Kidney (tissue), 14 donors: Measurements from ENCODE around the gene RASGRF2. TPM values are rescaled to one million over a fixed set of nuclear protein-coding genes. Genes with fewer than 3 reads are reported as not detected.

Source experiments
- DNase-seq, 5 donors: peaks; one replicate each; pipeline ENCODE4 v3.0.0-alpha.2; 2013 to 2020
- FAIRE-seq: peaks from 2 replicates; lab custom pipeline; 2012; peaks lifted over from hg19 to GRCh38; lab: Jason Lieb, UNC
- H3K27ac ChIP-seq, 2 donors: one replicate each; pipeline ENCODE4 v1.7.0; 2013; ENCODE audit warnings: low read depth in 2 of 2, low read length in 2 of 2, inconsistent platforms in 1 of 2
- H3K27me3 ChIP-seq: one replicate; pipeline ENCODE4 v1.7.1; 2013; ENCODE audit warnings: low read length, inconsistent platforms; ENCODE audit not compliant: control insufficient read depth, insufficient read depth
- H3K36me3 ChIP-seq, 3 donors: one replicate each; pipeline versions ENCODE4 v1.7.0 to v1.7.1; 2013; ENCODE audit warnings: low read length in 3 of 3, control low read depth in 1 of 3, inconsistent platforms in 1 of 3; ENCODE audit not compliant: insufficient read depth in 3 of 3, control insufficient read depth in 2 of 3
- H3K4me1 ChIP-seq, 3 donors: one replicate each; pipeline versions ENCODE4 v1.7.0 to v1.7.1; 2013; ENCODE audit warnings: low read length in 3 of 3, inconsistent platforms in 1 of 3, low read depth in 1 of 3; ENCODE audit not compliant: control insufficient read depth in 2 of 3, insufficient read depth in 2 of 3
- H3K4me3 ChIP-seq, 3 donors: one replicate each; pipeline versions ENCODE4 v1.7.0 to v1.8.1; 2013; ENCODE audit warnings: low read length in 3 of 3, control low read depth in 1 of 3, inconsistent platforms in 1 of 3
- H3K9ac ChIP-seq, 3 donors: one replicate each; pipeline versions ENCODE4 v1.7.0 to v1.7.1; 2013; ENCODE audit warnings: low read length in 3 of 3, control low read depth in 1 of 3, inconsistent platforms in 1 of 3
- H3K9me3 ChIP-seq, 3 donors: one replicate each; pipeline versions ENCODE4 v1.7.0 to v1.7.1; 2013; ENCODE audit warnings: low read length in 3 of 3, control low read depth in 1 of 3, inconsistent platforms in 1 of 3; ENCODE audit not compliant: control insufficient read depth in 2 of 3, insufficient read depth in 1 of 3
- intact Hi-C: fragments of 100-400 bp; cut with DNase I; formaldehyde crosslinking; loops from one replicate; pipeline ENCODE4 v1.11.1; 2022
- polyA plus RNA-seq: library from polyadenylated mRNA; stranded (reverse); fragments of 350-450 nt; fragmentation: Illumina TruSeq; extraction: RNeasy Lipid Tissue Mini Kit (QIAGEN cat#74804); gene quantifications from one replicate; pipeline ENCODE4 v1.2.3, GENCODE V29; 2014; ENCODE audit warnings: low read depth, low replicate concordance; ENCODE audit not compliant: insufficient read depth
- total RNA-seq: library from RNA; stranded (reverse); fragmentation: NEBNext Ultra II Directional; extraction: Animal tissue kit (Norgen Biotek cat#: 25700); gene quantifications from one replicate; pipeline ENCODE4 v1.2.1, GENCODE V29; 2021
- TF ChIP-seq, protein P1 (sequence below): IDR thresholded peaks from 3 replicates; pipeline ENCODE4 v1.5.1; 2012; ENCODE audit warnings: mild to moderate bottlenecking, moderate library complexity, borderline replicate concordance; ENCODE audit not compliant: insufficient read depth; ENCODE audit errors: extremely low read depth
- donor health status: control.
- donor health status: control.
- donor health status: control.
- donor health status: control.
- donor health status: control.
- donor health status: DM: yes; HTN: yes; CAD: no.
- donor health status: Normal renal cell carcinoma (clear cell type).

RASGRF2 gene
- total and polyA plus RNA-seq, 2 donors from 2014 or later = 4.9 to 14.7 TPM

DNA sequence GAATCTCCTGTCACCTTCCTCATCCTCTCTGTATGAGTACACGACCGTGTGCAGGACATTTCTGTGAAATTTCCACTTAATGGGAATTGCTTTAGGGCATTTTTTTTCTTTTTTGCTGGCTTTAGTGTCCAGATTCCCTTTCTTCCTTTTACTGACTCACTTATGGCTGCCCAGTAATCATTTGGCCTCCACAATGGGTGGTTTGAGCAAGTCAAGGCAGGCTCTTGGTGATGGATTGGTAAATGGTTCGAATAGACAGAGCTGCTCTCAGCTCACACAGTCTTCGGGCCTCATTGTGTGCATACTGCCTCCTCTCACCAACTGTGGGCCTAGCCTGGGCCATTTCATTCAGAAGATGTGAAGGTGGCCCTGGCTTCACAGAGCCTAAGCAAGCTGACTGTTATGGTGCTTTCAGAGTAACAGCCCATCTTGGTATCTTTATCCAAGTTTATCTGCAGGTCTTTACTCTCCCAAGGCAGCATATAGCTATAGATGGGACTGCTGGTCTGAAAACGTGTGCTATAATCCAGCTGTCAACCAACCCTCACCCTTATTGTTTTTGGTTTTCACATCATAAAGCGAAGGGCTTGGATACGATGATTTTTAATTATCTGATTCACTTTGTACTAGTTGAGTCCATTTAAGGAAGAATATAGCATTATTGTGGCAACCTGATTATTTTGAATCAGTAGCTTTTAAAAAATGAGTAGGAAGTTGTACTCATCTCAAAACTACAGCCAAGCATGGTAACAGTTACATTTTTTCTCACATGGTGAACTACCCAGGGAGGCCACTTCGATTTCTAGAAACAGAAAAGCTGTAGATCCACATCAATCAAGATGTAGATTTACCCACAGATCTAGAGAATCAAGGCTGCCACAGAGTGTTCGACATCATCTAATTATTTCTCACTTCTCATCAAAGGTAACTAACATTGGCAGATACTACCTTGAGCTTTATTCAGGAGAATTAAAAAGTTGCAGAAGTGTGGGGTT lies 222.5 kb downstream of the RASGRF2 start:
- H3K27me3 ChIP-seq = no peaks in the 10 kb centered on the region
- FAIRE-seq = no peak
- no peaks in the 10 kb centered on the region for H3K4me1 ChIP-seq
- TF ChIP-seq, protein P1, sequence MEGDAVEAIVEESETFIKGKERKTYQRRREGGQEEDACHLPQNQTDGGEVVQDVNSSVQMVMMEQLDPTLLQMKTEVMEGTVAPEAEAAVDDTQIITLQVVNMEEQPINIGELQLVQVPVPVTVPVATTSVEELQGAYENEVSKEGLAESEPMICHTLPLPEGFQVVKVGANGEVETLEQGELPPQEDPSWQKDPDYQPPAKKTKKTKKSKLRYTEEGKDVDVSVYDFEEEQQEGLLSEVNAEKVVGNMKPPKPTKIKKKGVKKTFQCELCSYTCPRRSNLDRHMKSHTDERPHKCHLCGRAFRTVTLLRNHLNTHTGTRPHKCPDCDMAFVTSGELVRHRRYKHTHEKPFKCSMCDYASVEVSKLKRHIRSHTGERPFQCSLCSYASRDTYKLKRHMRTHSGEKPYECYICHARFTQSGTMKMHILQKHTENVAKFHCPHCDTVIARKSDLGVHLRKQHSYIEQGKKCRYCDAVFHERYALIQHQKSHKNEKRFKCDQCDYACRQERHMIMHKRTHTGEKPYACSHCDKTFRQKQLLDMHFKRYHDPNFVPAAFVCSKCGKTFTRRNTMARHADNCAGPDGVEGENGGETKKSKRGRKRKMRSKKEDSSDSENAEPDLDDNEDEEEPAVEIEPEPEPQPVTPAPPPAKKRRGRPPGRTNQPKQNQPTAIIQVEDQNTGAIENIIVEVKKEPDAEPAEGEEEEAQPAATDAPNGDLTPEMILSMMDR = no peak
- no peak overlapping the region for H3K27ac ChIP-seq
- no peak overlapping the region for H3K9ac ChIP-seq
- no peaks in the 10 kb centered on the region for H3K9me3 ChIP-seq
- DNase-seq = no peak
- no peaks in the 10 kb centered on the region for H3K36me3 ChIP-seq
- intact Hi-C loops = no loop called here
- H3K4me3 ChIP-seq = no peak overlapping the region

DNA sequence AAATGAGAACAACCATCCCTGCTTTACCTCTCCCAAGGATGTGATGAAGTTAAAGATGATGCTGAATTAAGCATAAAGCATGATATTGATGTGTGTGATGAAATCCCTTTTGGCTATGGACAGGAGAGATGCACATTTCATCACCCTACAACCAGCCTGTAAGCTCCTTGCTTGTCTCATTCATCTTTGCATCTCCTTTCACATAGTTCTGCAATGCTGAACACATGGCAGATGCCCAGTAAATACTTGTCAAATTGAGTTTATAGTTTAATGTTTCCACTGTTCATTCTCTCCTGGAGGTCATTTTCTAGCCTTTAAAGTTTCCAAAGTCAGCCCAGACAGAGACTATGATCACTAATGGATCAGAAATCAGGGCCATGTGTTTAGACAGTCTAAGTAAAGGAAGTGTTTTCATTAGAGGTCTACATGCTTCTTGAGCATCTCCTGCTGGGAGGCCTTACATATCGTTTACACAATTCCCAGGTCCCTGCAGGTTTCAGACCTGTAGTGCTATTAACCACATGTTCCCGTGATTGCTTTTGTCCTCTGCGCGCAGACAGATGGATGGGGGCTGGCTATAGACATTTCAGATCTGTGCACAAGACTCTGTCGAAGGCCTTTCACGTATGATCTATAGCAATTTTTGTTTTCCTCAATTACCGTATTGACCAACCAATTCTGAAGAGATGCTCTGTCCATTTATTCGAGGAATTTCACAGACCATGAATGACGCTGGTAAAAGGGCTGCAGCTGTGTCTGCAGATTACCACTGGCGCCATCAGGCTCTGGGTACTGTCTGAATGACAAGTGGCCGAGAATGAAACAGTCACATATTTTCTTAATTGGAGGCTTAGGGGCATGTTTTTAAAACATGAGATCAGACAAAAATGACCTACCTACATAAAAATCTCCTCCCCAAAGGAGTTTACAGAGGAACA lies 223.9 kb downstream of the RASGRF2 start:
- FAIRE-seq = no peak
- TF ChIP-seq, protein P1 = no peak
- H3K36me3 ChIP-seq = no peaks in the 10 kb centered on the region
- no peaks in the 10 kb centered on the region for H3K9me3 ChIP-seq
- H3K9ac ChIP-seq = no peak overlapping the region
- intact Hi-C loops = no loop called here
- no peaks in the 10 kb centered on the region for H3K27me3 ChIP-seq
- H3K4me1 ChIP-seq = no peaks in the 10 kb centered on the region
- DNase-seq = no peak
- no peak overlapping the region for H3K4me3 ChIP-seq
- H3K27ac ChIP-seq = no peak overlapping the region

DNA sequence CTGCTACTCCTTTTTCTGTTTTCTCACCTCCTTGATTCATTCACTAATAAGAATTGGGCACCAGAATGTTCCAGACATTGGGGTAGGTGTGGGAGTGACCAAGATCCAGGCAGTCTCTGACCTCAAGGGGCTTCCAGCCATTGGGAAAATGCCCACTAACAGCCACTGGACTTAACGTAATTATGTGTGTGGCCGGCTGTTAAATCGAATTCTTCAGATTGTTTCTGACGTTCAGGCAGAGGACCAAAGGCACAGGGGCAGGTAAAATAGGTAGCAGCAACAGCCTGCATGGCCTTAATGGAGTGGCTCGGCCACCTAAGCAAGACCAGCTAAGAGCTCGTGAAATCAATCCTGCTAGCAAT lies 224.6 kb downstream of the RASGRF2 start:
- no peak overlapping the region for H3K9ac ChIP-seq
- DNase-seq (no peak), FAIRE-seq (no peak)
- H3K27ac ChIP-seq = no peak overlapping the region
- no peaks in the 10 kb centered on the region for H3K4me1 ChIP-seq
- TF ChIP-seq, protein P1 = no peak
- H3K9me3 ChIP-seq = no peaks in the 10 kb centered on the region
- H3K36me3 ChIP-seq = no peaks in the 10 kb centered on the region
- intact Hi-C loops = no loop called here
- no peak overlapping the region for H3K4me3 ChIP-seq
- no peaks in the 10 kb centered on the region for H3K27me3 ChIP-seq
